ENCODE results near the gene PLEKHD1. TPM values are rescaled to one million over a fixed set of nuclear protein-coding genes. Genes with fewer than 3 reads are reported as not detected.

The PLEKHD1 gene
- total and polyA plus RNA-seq, 2 of the 8 experiments (the other 6 are each of a cell fraction or from before 2014, with no cell fraction given): 0.24 to 0.48 TPM

DNA sequence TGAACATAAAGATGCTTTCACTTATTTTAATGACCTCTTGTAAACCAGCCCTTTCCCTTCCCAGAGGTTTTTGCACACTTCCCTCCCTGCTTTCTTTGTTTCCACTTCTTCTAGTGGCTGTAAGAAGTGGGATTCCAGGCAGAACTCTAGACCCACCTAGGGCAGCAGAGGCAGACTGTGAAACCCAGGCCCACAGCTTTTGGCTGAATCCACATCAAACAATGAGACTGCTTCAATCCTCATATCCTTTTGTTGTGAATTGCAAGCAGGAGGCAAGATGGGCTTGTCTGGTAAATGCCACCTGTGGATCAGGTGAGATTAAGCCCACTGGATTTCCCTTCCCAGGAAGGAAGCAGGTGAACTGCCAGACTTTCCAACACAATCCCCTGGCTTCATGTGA, 77.4 kb downstream of the PLEKHD1 start:
- no peak overlapping the region for H3K14ac ChIP-seq (ENCODE audit: insufficient read length)
- no peak overlapping the region for H3K23ac ChIP-seq (ENCODE audit: insufficient read length)
- no peaks in the 10 kb centered on the region for H4K20me1 ChIP-seq (replicated peaks in 1 of 2; ENCODE audit: control insufficient read depth in 1 of 2, insufficient read depth in 2 of 2, low read length in 2 of 2)
- no peaks in the 10 kb centered on the region; a peak in 1 of 7 replicates for H3K27me3 ChIP-seq (replicated peaks in 1 of 4; ENCODE audit: control insufficient read depth in 3 of 4, extremely low read depth in 1 of 4, insufficient read depth in 3 of 4, low read length in 3 of 4)
- TF ChIP-seq JUND (IDR thresholded peaks at IDR 0.05; ENCODE audit: low read length) (no peak), SIRT6 (IDR thresholded peaks at IDR 0.05; ENCODE audit: low read length) (no peak), SRF (IDR thresholded peaks at IDR 0.05; ENCODE audit: low read depth, low read length) (no peak), TCF12 (IDR thresholded peaks at IDR 0.05; ENCODE audit: low read depth, low read length) (no peak), SAP30 (IDR thresholded peaks at IDR 0.05; ENCODE audit: insufficient read depth, insufficient replicate concordance, low read length) (no peak), POLR2A (IDR thresholded peaks at IDR 0.05; ENCODE audit: control extremely low read depth in 1 of 2, low read depth in 2 of 2, low read length in 2 of 2) (no peak), NANOG (IDR thresholded peaks at IDR 0.05; ENCODE audit: insufficient read depth, low read depth, low read length, poor library complexity, severe bottlenecking) (no peak), RBBP5 (IDR thresholded peaks at IDR 0.05; ENCODE audit: borderline replicate concordance, low read depth, low read length) (no peak), MAFK (IDR thresholded peaks at IDR 0.05; ENCODE audit: low read depth, low read length) (no peak)
- TF ChIP-seq, protein P1, sequence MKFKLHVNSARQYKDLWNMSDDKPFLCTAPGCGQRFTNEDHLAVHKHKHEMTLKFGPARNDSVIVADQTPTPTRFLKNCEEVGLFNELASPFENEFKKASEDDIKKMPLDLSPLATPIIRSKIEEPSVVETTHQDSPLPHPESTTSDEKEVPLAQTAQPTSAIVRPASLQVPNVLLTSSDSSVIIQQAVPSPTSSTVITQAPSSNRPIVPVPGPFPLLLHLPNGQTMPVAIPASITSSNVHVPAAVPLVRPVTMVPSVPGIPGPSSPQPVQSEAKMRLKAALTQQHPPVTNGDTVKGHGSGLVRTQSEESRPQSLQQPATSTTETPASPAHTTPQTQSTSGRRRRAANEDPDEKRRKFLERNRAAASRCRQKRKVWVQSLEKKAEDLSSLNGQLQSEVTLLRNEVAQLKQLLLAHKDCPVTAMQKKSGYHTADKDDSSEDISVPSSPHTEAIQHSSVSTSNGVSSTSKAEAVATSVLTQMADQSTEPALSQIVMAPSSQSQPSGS (IDR thresholded peaks at IDR 0.05; ENCODE audit: low read length): no peak
- TF ChIP-seq, protein P2, sequence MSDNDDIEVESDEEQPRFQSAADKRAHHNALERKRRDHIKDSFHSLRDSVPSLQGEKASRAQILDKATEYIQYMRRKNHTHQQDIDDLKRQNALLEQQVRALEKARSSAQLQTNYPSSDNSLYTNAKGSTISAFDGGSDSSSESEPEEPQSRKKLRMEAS (IDR thresholded peaks at IDR 0.05): no peak
- CTCF ChIA-PET (ENCODE audit: partially characterized antibody): interaction anchor here (0.8 to 7.8 kb wide), 5 partner anchors 13 to 66 kb away, joined by 3 to 61 read pairs (median 6); partner anchors contain the start of gene CCDC177
- no peak overlapping the region for H3K4me2 ChIP-seq (ENCODE audit: insufficient read depth in 1 of 2, low read depth in 2 of 2, low read length in 2 of 2)
- no peak overlapping the region for H2BK120ac ChIP-seq (replicated peaks; ENCODE audit: low read depth, low read length)
- DNase-seq (ENCODE audit: low read depth in 1 of 2, low spot score in 2 of 2): no peak
- H3K9ac ChIP-seq (replicated peaks in 1 of 4; ENCODE audit: extremely low read depth in 1 of 4, low read depth in 3 of 4, low read length in 3 of 4): no peak overlapping the region
- H3K4ac ChIP-seq (replicated peaks; ENCODE audit: insufficient read length, low read depth, low read length): no peak overlapping the region
- no peak overlapping the region for H2AK5ac ChIP-seq (ENCODE audit: low read depth, low read length)
- no peak overlapping the region for H2AFZ ChIP-seq (ENCODE audit: low read length)
- no peak overlapping the region for H3K27ac ChIP-seq (ENCODE audit: low read depth, low read length)
- H3K36me3 ChIP-seq (ENCODE audit: control insufficient read depth in 2 of 4, insufficient read depth in 4 of 4, low read length in 3 of 4): no peaks in the 10 kb centered on the region
- H3K18ac ChIP-seq (ENCODE audit: extremely low read depth, low read length): no peak overlapping the region
- no peak for FAIRE-seq
- no peak overlapping the region for H4K8ac ChIP-seq (ENCODE audit: extremely low read depth, insufficient read depth, low read length)
- H2BK15ac ChIP-seq (ENCODE audit: low read length): no peak overlapping the region
- H3K4me3 ChIP-seq (ENCODE audit: extremely low read depth in 1 of 4, insufficient read depth in 2 of 4, low read depth in 3 of 4, low read length in 4 of 4): no peak overlapping the region
- H3K23me2 ChIP-seq (ENCODE audit: low read depth, low read length): no peaks in the 10 kb centered on the region
- no peaks in the 10 kb centered on the region; a peak in 1 of 7 replicates for H3K4me1 ChIP-seq (replicated peaks in 1 of 4; ENCODE audit: control insufficient read depth in 3 of 4, insufficient read depth in 4 of 4, low read length in 3 of 4)
- H2BK20ac ChIP-seq (ENCODE audit: low read length): no peak overlapping the region
- H3K79me2 ChIP-seq (ENCODE audit: control insufficient read depth in 1 of 2, insufficient read depth in 2 of 2, low read length in 2 of 2): no peaks in the 10 kb centered on the region
- H4K91ac ChIP-seq (replicated peaks; ENCODE audit: insufficient read length, low read length): no peak overlapping the region
- no peak overlapping the region for H4K5ac ChIP-seq (ENCODE audit: insufficient read length, low read depth, low read length)
- no peak overlapping the region for H2BK5ac ChIP-seq (ENCODE audit: low read depth, low read length)
- no peaks in the 10 kb centered on the region for H3K9me3 ChIP-seq (ENCODE audit: insufficient read depth in 2 of 2, low read depth in 1 of 2, low read length in 1 of 2)
- POLR2A ChIA-PET (ENCODE audit: partially characterized antibody): interaction anchor here (2.8 kb wide), 1 partner anchor 10 kb away, joined by 14 read pairs; no protein-coding TSS in a partner anchor
- H3K56ac ChIP-seq (replicated peaks; ENCODE audit: insufficient read length, low read depth, low read length): no peak overlapping the region
- no peaks in the 10 kb centered on the region for H3K79me1 ChIP-seq (ENCODE audit: low read depth, low read length)
- no peak overlapping the region for H2BK12ac ChIP-seq (ENCODE audit: low read depth, low read length)
